Aorta (tissue), 5 donors: Measurements from ENCODE around the gene ASCL5. TPM values are rescaled to one million over a fixed set of nuclear protein-coding genes. Genes with fewer than 3 reads are reported as not detected.

ENCODE experiments used
- ATAC-seq: fragments of 200-7000 bp; cut with Tn5 transposase; one replicate; pipeline ENCODE4 v1.9.1; 2022; ENCODE audit warnings: moderate library complexity; ENCODE audit not compliant: low FRiP score
- DNase-seq, 2 donors: peaks; one replicate each; pipeline ENCODE4 v3.0.0-alpha.2; 2020
- H3K27ac ChIP-seq, 2 donors: one replicate each; pipeline ENCODE4 v1.5.1; 2013; ENCODE audit warnings: low read length in 2 of 2, mild to moderate bottlenecking in 2 of 2, moderate library complexity in 2 of 2, control low read depth in 1 of 2, inconsistent platforms in 1 of 2, low read depth in 1 of 2
- H3K27me3 ChIP-seq, 2 donors: one replicate each; pipeline ENCODE4 v1.6.1; 2013; ENCODE audit warnings: control low read depth in 1 of 2, low read length in 1 of 2, mild to moderate bottlenecking in 1 of 2, moderate library complexity in 1 of 2; ENCODE audit not compliant: insufficient read depth in 2 of 2, control insufficient read depth in 1 of 2
- H3K36me3 ChIP-seq, 2 donors: one replicate each; pipeline ENCODE4 v1.6.1; 2013; ENCODE audit warnings: control low read depth in 1 of 2, low read length in 1 of 2, mild to moderate bottlenecking in 1 of 2; ENCODE audit not compliant: insufficient read depth in 2 of 2, control insufficient read depth in 1 of 2
- H3K4me1 ChIP-seq, 2 donors: one replicate each; pipeline ENCODE4 v1.6.1; 2013; ENCODE audit warnings: low read length in 2 of 2, control low read depth in 1 of 2, mild to moderate bottlenecking in 1 of 2, moderate library complexity in 1 of 2; ENCODE audit not compliant: insufficient read depth in 2 of 2, control insufficient read depth in 1 of 2
- H3K4me3 ChIP-seq, 2 donors: one replicate each; pipeline ENCODE4 v1.5.1; 2013; ENCODE audit warnings: low read length in 2 of 2, control low read depth in 1 of 2, mild to moderate bottlenecking in 1 of 2
- H3K9me3 ChIP-seq: one replicate; pipeline ENCODE4 v1.6.1; 2013; ENCODE audit warnings: mild to moderate bottlenecking, low read length; ENCODE audit not compliant: control insufficient read depth
- WGBS, 2 donors: extraction: QIAGEN DNeasy Blood & Tissue Kit; methylation state at CpG; one replicate each; pipeline ENCODE4 v1.1.7; 2013; 5-methylcytosine and 5-hydroxymethylcytosine counted together
- intact Hi-C, 2 donors: fragments of 100-400 bp; cut with DNase I; formaldehyde crosslinking; loops; one replicate each; pipeline versions ENCODE4 v1.14.2 to v1.15.0; 2022
- polyA plus RNA-seq, 2 donors: library from polyadenylated mRNA; stranded (reverse); fragments of 200-250 nt; gene quantifications; one replicate each; pipeline ENCODE4 v1.2.3, GENCODE V29; 2013
- total RNA-seq, 2 donors: library from RNA; stranded (reverse); fragmentation: NEBNext Ultra II Directional; extraction: Animal tissue kit (Norgen Biotek cat#: 25700); gene quantifications; one replicate each; pipeline ENCODE4 v1.2.1, GENCODE V29; 2021
- donor health status: healthy with polysubstance abuse.
- donor health status: Bipolar disorder and iron deficiency.
- donor health status: DM: no; HTN: no; CAD: no.
- donor health status: DM: no; HTN: no; CAD: no.
- donor health status: DM: yes; HTN: yes; CAD: no.

The ASCL5 gene
- total and polyA plus RNA-seq, 4 donors = 0.28 TPM; not detected in 3

DNA sequence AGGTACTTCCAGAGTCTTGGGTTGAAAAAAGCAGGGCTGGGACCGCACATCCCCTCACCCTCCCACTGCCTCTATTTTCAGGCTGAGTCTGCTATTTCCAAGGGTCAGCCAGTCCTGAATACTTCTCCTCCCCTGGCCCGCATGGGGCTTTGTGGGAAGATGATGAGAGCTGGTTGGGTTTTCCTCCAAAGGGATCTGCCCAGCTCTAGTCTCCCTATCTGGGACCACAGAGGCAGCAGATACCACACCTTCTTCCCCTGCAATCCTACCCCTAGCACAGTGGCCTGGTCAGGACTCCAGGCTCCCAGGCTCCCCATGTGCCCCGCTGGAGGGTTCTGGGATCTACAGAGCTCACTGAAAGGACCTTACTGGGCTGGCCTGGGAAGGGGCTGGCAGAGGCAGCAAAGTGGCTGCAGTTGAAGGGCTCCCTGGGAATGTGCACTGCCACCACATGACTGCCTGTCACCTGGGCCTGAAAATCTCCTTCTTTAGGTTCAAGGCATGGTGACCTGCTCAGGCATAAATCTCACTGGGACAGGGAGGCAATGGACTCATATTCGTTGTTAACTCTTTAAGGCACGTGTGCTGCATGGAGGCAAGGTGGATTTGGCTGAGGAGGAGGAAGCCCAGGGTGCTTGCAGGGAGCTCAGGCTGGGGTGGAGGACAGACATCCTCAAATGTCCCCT, 27.8 kb downstream of the ASCL5 start:
- Histone ChIP-seq H3K4me1 (no peaks in the 10 kb centered on the region), H3K36me3 (no peaks in the 10 kb centered on the region), H3K27me3 (no peaks in the 10 kb centered on the region), H3K4me3 (no peak overlapping the region), H3K9me3 (no peaks in the 10 kb centered on the region), H3K27ac (no peak overlapping the region)
- DNase-seq (peak in 1 of 2 donors; percentile 51), ATAC-seq (no peak)
- 78 to 79% methylated on average over 5 of the region's 5 CpGs for WGBS, 2 donors
- intact Hi-C loops = no loop called here

DNA sequence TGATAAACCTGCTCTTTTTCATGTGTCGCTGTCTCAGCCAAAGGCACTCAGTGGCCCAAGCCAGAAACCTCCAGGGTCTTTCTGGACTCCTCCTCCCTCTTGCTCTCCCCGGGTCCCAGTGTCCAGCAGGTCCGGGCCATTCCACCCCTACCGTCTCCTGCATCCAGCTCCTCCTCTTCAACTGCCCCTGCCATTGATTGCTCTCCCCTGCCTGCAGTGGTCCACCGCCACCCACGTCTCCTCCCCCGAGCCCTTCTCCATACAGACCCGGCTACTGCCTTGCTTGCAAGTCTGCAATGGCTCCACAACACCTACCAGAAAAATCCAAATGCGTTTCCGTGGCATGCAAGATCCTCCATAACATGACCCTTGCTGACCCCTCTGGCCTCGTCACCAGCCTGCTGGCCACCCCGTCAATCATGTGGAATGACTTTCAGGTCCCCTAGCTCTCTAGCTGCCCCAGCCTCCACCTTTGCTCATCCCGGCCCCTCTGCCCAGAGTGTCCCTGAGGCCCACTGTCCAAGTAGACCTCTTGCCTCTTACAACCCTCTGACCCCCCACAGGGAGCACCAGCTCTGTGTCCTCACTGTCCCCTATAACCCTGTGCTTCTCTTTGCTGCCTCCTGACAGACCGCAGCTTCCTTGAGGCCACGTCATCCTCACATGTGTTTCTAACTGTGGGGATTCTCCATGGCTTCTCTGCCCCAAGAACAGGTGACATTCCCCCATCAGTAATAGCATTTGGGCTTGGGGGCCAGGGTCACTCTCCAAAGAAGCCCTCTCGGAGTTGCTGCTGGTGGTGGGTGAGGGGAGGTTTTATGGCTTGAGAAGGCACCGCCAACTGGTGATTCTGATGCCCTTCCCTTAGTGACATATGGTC, 29.8 kb downstream of the ASCL5 start:
- intact Hi-C loops = no loop called here
- Histone ChIP-seq H3K27me3 (no peaks in the 10 kb centered on the region), H3K4me3 (no peak overlapping the region), H3K9me3 (no peaks in the 10 kb centered on the region), H3K4me1 (no peaks in the 10 kb centered on the region), H3K27ac (no peak overlapping the region), H3K36me3 (no peaks in the 10 kb centered on the region)
- WGBS, 2 donors = 92% methylated on average over 17 of the region's 17 CpGs
- DNase-seq (no peak), ATAC-seq (no peak)

DNA sequence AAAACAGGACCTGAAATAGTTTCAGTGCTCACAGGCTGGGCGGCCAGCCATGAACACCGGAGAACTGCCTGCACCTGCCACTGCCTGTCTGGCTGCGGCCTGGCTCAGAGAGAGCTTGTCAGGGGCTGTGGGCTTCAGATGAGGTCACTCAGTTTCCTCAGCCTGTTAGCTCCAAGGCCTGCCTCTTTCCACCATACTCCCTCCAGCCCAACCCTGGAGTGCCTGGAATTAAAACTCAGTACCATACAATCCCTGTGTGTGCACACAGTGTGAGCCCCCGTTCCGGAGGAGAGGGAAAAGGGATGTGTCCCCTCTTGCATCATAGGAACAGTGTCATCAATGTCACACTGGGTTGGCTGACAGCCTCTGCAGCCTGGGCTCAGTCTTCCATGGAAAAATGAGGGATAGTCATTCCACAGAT, 30.9 kb downstream of the ASCL5 start:
- 75 to 76% methylated on average over 5 of the region's 5 CpGs for WGBS, 2 donors

DNA sequence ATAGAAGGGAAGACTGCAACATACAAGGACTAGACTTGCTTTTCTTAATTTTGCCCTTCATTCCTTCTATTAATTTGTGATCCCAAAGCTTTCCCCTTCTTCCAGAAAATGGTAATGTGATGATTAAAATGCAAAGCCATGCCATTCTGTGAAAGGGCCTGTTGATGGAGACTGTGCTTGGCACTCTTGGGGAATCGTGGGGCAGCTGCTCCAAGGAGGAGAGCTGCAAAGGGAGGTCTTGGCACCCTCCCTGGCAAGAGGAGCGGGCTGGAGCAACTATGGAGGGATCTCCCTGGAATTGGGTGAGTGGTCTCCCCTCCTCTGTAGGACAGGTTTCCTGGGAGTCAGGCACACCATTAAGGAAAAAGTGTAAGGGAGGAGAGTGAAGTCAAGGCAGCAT, 31.4 kb downstream of the ASCL5 start:
- Histone ChIP-seq H3K27me3 (no peaks in the 10 kb centered on the region), H3K9me3 (no peaks in the 10 kb centered on the region), H3K36me3 (no peaks in the 10 kb centered on the region), H3K4me1 (no peaks in the 10 kb centered on the region), H3K27ac (no peak overlapping the region), H3K4me3 (no peak overlapping the region)
- DNase-seq (no peak), ATAC-seq (no peak)
- intact Hi-C loops = no loop called here
- 93% methylated on average over 2 of the region's 2 CpGs for WGBS, 2 donors

More for the DNA sequence above, 30.9 kb downstream of the ASCL5 start:
- Histone ChIP-seq H3K27ac (no peak overlapping the region), H3K27me3 (no peaks in the 10 kb centered on the region), H3K36me3 (no peaks in the 10 kb centered on the region), H3K4me3 (no peak overlapping the region), H3K4me1 (no peaks in the 10 kb centered on the region), H3K9me3 (no peaks in the 10 kb centered on the region)
- no peak for ATAC-seq
- intact Hi-C loops = no loop called here
- peak in 1 of 2 donors; percentile 48 for DNase-seq

DNA sequence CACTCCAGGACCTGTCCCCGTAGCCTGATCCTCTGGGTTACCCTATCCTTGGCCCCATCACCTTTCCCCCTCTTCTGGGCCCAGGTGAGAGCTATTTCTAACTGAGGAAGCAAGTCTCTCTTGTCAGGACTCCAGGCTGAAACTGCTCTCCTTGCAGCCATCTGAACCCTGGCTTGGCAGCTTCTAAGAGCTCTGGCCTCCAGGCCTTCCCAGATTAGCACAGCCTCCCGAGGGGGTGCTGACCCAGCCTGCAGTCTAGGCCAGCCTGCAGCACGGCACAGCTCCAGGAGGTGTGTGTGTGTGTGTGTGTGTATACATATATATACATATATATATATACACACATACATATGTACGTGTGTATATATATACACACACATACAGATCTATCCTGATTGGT, 32.2 kb downstream of the ASCL5 start:
- no peaks in the 10 kb centered on the region for H3K27me3 ChIP-seq
- no peak overlapping the region for H3K27ac ChIP-seq
- DNase-seq (peak in 1 of 2 donors; percentile 12), ATAC-seq (no peak)
- no peaks in the 10 kb centered on the region for H3K4me1 ChIP-seq
- WGBS, 2 donors = 48 to 57% methylated on average over 4 of the region's 4 CpGs
- H3K9me3 ChIP-seq = no peaks in the 10 kb centered on the region
- H3K36me3 ChIP-seq = no peaks in the 10 kb centered on the region
- no peak overlapping the region for H3K4me3 ChIP-seq
- intact Hi-C loops = no loop called here

DNA sequence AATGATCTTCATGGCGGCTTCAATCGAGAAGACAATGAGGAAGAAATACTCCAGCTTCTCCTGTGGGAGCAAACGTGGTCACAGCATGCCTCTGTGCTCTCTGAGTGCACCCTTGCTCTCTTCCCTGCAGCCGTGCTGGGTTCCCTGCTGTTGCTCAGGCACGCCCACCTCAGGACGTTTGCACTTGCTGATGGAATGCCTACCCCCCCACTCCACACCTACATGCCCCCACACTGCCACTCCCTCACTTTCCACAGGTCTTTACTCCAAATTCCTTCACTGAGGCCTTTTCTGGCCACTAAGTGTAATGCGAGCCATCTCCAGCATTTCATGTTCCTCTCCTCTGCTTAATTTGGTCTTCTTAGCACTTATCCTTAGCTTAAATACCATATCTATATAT, 33.0 kb downstream of the ASCL5 start:
- H3K27me3 ChIP-seq = no peaks in the 10 kb centered on the region
- H3K9me3 ChIP-seq = no peaks in the 10 kb centered on the region
- DNase-seq = peak in 1 of 2 donors; percentile 26
- no peak for ATAC-seq
- intact Hi-C loops = no loop called here
- H3K36me3 ChIP-seq = no peaks in the 10 kb centered on the region
- H3K4me1 ChIP-seq = no peaks in the 10 kb centered on the region
- H3K27ac ChIP-seq = no peak overlapping the region
- WGBS, 2 donors = 85 to 86% methylated on average over 7 of the region's 7 CpGs
- H3K4me3 ChIP-seq = no peak overlapping the region

DNA sequence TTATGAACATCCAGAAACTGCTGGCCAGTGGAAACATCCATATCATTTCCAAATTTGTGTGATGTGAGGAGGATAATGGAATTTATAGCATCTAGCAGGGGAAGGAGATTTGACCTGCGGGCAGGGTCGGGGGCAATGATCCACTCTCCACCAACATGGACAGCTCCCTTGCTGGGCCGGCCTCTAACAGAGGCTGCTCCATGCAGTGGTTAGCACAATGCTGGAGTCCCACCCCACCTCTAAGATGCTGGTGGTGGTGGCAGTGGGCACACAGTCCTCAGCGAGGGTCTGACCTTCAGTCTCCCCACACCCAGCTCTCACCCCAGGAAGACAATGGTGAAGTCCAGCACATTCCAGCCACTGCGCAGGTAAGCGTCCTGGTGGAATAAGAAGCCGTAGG, 33.4 kb downstream of the ASCL5 start:
- DNase-seq (peak in 1 of 2 donors; percentile 53), ATAC-seq (no peak)
- Histone ChIP-seq H3K27me3 (no peaks in the 10 kb centered on the region), H3K4me1 (no peaks in the 10 kb centered on the region), H3K9me3 (no peaks in the 10 kb centered on the region), H3K36me3 (no peaks in the 10 kb centered on the region), H3K27ac (no peak overlapping the region), H3K4me3 (no peak overlapping the region)
- intact Hi-C loops = no loop called here
- WGBS, 2 donors = 92 to 97% methylated on average over 7 of the region's 7 CpGs

DNA sequence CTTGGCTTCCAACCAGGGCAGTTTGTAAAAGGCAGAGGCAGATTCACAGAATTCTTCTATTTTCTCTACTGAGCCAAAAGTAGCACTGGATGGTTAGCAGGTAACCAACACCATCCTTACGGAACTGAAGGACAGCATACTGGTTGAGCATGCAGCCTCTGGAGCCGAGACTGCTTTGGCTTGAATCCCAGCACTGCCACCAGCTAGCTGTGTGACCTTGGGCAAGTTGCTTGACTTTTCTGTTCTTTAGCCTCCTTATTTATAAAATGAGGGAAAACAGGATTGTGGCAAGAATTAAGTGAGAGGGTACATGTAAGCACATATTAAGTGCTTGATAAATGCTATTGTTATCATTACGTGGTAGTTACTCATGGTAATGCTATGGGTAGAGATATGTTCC, 34.2 kb downstream of the ASCL5 start:
- H3K27me3 ChIP-seq = no peaks in the 10 kb centered on the region
- H3K27ac ChIP-seq = no peak overlapping the region
- no peaks in the 10 kb centered on the region for H3K36me3 ChIP-seq
- H3K9me3 ChIP-seq = no peaks in the 10 kb centered on the region
- DNase-seq (no peak), ATAC-seq (no peak)
- no peak overlapping the region for H3K4me3 ChIP-seq
- H3K4me1 ChIP-seq = no peaks in the 10 kb centered on the region
- intact Hi-C loops = no loop called here
- 86 to 90% methylated on average over 3 of the region's 3 CpGs for WGBS, 2 donors

DNA sequence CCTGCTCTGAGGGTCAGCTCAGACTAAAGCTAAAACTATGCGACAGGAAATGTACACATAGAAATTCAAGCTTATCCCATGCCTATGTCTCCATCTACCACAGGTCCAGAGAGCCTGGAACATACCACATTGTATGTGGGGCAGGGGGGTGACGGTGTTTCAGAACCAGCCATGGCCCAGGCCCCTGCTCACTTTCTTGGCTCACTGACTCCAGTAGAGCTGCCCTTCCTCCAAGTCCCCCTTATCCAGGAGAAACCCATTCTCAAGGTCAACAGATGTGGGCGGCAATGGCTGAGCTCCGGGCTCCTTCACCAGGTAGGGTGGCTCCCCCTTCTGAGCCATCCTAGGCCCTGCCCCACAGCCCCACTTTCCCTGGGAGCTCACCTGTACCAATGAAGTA, 35.7 kb downstream of the ASCL5 start:
- DNase-seq = peak in 1 of 2 donors; percentile 58
- 75 to 82% methylated on average over 4 of the region's 4 CpGs for WGBS, 2 donors
- no peaks in the 10 kb centered on the region for H3K9me3 ChIP-seq
- H3K36me3 ChIP-seq = no peaks in the 10 kb centered on the region
- H3K27me3 ChIP-seq = no peaks in the 10 kb centered on the region
- intact Hi-C loops = no loop called here
- no peak for ATAC-seq
- no peak overlapping the region for H3K4me3 ChIP-seq
- H3K27ac ChIP-seq = no peak overlapping the region
- H3K4me1 ChIP-seq = no peaks in the 10 kb centered on the region
